AG09309 (cell line): ENCODE measurements around the gene NNMT.

Experiments used
- DNase-seq: peaks from one replicate; pipeline ENCODE4 v3.0.0-alpha.2; 2010; ENCODE audit warnings: low read depth
- H3K4me3 ChIP-seq: 2 replicates; pipeline ENCODE4 v1.5.1; 2011; ENCODE audit warnings: mild to moderate bottlenecking, low read depth, low read length, moderate library complexity; ENCODE audit not compliant: control insufficient read depth
- TF ChIP-seq, protein P1 (sequence below): IDR thresholded peaks from 2 replicates; pipeline ENCODE4 v1.5.1; 2011; ENCODE audit warnings: mild to moderate bottlenecking, low read depth, low read length, inconsistent platforms; ENCODE audit not compliant: insufficient read depth, control insufficient read depth; ENCODE audit errors: missing control alignments

The NNMT gene

DNA sequence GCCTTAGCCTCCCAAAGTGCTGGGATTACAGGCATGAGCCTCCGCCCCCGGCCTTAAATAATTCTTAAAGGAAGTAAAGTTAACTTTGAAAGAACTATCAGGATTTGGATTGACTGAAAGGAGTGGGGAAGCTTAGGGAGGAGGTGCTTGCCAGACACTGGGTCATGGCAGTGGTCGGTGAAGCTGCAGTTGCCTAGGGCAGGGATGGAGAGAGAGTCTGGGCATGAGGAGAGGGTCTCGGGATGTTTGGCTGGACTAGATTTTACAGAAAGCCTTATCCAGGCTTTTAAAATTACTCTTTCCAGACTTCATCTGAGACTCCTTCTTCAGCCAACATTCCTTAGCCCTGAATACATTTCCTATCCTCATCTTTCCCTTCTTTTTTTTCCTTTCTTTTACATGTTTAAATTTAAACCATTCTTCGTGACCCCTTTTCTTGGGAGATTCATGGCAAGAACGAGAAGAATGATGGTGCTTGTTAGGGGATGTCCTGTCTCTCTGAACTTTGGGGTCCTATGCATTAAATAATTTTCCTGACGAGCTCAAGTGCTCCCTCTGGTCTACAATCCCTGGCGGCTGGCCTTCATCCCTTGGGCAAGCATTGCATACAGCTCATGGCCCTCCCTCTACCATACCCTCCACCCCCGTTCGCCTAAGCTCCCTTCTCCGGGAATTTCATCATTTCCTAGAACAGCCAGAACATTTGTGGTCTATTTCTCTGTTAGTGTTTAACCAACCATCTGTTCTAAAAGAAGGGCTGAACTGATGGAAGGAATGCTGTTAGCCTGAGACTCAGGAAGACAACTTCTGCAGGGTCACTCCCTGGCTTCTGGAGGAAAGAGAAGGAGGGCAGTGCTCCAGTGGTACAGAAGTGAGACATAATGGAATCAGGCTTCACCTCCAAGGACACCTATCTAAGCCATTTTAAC, at the start of gene NNMT:
Gene NNMT, plus strand, starts transcription at position 724 of the 929 bp plus-strand sequence. Its CDS starts 158 bp downstream, at position 882.
- peak; percentile 97 for DNase-seq
- TF ChIP-seq, protein P1, sequence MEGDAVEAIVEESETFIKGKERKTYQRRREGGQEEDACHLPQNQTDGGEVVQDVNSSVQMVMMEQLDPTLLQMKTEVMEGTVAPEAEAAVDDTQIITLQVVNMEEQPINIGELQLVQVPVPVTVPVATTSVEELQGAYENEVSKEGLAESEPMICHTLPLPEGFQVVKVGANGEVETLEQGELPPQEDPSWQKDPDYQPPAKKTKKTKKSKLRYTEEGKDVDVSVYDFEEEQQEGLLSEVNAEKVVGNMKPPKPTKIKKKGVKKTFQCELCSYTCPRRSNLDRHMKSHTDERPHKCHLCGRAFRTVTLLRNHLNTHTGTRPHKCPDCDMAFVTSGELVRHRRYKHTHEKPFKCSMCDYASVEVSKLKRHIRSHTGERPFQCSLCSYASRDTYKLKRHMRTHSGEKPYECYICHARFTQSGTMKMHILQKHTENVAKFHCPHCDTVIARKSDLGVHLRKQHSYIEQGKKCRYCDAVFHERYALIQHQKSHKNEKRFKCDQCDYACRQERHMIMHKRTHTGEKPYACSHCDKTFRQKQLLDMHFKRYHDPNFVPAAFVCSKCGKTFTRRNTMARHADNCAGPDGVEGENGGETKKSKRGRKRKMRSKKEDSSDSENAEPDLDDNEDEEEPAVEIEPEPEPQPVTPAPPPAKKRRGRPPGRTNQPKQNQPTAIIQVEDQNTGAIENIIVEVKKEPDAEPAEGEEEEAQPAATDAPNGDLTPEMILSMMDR: no peak
- H3K4me3 ChIP-seq: peak within 1 kb of the TSS; percentile 43

DNA sequence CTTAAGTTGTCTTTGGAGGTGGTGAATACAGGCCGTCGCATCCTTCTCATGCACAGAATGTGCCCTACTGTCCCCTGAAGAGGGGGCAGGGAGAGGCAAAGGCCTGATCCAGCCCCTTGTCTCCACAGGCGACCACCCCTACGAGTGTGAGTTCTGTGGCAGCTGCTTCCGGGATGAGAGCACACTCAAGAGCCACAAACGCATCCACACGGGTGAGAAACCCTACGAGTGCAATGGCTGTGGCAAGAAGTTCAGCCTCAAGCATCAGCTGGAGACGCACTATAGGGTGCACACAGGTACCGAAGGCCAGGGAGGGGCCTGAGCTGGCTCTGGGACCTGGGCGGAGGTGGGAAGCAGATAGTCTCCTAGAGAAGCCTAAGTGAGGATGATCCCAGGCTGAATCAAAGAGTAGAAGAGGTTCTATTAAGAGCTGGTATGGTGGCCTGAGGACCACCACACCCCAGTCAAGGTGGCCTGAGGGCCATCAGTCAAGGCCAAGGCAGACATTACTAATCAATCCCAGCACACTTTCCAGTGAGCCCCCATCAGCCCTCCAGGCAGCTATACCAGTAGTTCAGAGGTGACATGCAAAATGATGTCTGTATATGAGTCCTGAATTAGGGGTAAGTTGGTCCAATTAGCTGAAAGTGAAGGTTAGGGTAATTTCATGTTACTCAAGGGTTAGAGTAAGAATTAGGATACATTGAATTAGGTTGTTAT, 49.0 kb upstream of the NNMT start:
- TF ChIP-seq, protein P1: no peak
- no peak for DNase-seq
- no peak overlapping the region for H3K4me3 ChIP-seq

DNA sequence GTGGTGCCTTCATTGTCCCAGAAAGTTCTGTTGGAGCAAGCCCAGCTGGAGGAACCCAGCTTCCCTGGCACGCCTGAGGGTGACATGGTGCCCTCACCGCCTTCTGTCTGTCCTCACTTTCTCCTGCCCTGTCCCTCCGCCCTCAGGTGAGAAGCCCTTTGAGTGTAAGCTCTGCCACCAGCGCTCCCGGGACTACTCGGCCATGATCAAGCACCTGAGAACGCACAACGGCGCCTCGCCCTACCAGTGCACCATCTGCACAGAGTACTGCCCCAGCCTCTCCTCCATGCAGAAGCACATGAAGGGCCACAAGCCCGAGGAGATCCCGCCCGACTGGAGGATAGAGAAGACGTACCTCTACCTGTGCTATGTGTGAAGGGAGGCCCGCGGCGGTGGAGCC, 46.0 kb upstream of the NNMT start:
- no peak for DNase-seq
- TF ChIP-seq, protein P1: no peak
- no peak overlapping the region for H3K4me3 ChIP-seq

DNA sequence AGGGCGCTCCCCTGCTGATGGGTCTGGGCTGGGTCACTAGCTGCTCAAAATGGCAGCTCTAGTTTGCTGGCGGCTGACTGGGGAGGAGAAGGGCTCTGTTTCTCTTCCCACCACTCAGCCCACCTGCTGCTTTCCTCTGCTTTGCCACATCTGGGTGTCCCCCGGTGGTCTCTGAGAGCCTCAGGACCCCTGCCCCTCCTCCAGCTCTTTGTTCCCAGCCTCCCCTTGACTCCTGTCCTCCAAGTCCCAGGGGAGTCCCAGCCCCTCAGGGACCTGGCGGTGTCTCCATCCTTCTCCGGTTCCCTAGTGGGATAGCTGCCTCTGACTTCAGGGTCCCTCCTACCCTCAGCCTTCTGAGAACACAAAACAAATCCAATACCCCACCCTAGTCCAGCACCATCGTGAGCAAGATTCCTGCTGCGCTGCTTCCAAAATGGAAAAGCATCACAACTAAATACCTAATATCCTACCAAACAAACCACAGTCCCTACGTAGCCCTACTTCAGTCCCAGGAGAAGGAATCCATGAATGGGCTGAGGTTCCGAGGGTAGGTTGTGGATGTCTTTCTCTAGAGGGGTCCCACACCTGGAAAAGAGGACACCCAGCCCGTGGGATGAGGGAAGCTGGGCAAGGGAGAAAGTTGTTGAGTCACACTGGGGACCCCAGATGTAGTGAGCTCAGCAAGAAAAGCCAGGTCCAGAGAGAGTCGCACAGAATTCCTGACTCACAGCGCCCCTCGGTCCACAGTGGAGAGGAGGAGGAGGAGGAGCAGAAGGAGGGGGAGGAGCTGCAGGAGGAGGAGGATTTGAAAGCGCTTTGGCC, 45.0 kb upstream of the NNMT start:
- TF ChIP-seq, protein P1: no peak
- no peak overlapping the region for H3K4me3 ChIP-seq
- no peak for DNase-seq

DNA sequence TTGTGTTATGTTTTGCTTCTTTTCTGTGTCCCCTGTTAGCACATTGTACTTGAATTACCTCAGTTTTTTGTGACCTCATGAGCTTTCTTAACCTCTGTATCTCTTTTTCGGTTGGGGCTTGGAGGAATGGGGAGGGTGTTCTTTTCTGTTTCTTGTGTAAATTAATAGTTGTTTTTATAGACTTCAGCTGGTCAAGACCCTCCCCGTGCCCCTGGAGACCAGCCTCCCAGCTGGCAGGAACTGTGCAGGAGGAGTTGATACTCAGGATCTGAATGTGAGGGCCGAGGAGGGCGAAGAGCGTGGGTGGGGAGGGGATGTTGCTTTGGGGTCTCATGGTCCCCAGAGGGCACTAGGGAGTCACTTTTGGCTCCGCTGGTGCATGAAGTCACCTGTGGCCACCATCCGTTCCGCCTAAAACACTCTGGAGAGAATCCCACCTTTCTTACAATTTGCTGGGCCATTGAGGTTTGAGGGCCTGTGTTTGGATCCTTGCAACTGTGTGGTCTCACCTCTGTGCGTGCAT, 44.3 kb upstream of the NNMT start:
- no peak for DNase-seq
- TF ChIP-seq, protein P1: no peak
- H3K4me3 ChIP-seq: no peak overlapping the region

DNA sequence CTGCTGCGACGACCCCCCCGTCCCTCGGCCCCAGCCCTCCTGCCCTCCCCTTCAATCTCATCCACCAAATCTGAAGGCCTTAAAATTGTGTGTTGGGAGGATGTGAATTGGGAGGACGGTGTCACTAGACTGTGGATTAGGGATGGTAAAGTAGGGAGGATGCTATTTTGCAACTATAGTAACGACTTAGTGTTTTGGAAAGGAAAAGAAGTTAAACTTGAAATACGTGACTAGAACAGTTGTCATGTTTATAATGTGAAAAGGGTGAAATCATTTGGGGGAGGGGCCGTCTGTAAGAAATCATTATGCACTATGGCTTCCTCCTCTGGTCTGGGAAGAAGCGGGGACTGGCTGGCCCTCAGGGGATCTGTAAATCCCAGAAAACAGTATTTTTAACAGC, 43.4 kb upstream of the NNMT start:
- no peak for DNase-seq
- TF ChIP-seq, protein P1: no peak

More for the DNA sequence above, 43.4 kb upstream of the NNMT start:
- no peak overlapping the region for H3K4me3 ChIP-seq
